VCaP (cell line): ENCODE data around the gene PIK3AP1.

Experiments used
- H3K27ac ChIP-seq: fragments of 450-650 bp; 2 replicates; pipeline ENCODE4 v1.5.1; 2017
- CTCF ChIP-seq: fragments of 450-650 bp; conservative IDR thresholded peaks from 2 replicates; pipeline ENCODE4 v1.5.1; 2017; ENCODE audit warnings: mild to moderate bottlenecking, moderate library complexity

Gene PIK3AP1

DNA sequence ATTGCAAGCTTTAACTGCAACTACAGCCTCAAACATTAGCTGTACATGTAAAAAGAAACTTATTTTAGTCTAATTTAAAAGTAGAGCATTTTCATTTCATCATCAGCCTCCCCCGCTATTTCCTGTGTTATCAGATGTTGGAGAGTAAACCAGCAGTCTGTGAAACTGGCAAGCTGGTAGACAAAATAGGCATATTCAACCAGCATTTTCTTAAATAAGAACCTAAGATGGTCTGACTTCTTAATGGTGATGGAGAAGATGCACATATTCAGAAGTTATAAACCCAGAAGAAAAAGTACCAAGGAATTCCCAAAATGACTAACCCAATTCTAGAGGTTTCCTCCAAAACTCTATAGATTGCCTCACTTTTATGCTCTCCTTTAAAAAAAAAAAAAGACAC lies 24.9 kb downstream of the PIK3AP1 start:
- no peak for TF ChIP-seq CTCF
- H3K27ac ChIP-seq: no peak overlapping the region

DNA sequence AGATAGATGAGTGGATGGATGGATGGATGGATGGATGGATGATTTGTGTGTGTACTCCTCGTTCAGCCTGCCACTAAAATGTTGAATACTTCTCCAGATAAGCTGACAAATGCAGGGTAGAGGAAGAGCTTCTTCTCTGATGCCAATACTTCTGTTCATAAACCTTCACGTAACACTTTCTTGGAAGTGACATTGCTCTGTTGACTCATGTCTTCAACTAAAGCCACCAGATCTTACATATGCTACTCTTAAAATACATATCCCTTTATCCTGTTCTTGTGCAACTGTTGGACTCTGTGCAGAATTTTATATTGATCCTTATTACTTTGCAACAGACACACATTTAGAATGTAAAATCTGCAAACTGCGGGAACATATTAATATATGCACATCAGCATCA lies 26.9 kb downstream of the PIK3AP1 start:
- no peak for TF ChIP-seq CTCF
- no peak overlapping the region for H3K27ac ChIP-seq

DNA sequence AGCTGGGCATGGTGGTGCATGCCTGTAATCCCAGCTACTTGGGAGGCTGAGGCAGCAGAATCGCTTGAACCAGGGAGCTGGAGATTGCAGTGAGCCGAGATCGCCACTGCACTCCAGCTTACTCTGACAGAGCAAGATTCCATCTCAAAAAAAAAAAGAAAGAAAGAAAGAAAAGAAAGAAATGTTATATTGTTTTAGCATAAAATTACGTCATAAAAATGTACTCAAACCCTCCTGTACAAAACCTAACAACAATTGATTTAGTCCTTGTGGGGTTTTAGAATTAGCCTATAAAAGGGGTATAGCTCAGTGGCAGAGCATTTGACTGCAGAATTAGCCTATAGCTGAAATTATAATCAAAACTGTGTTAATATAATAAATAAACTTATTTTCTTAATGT lies 27.9 kb downstream of the PIK3AP1 start:
- no peak for TF ChIP-seq CTCF
- no peak overlapping the region for H3K27ac ChIP-seq

DNA sequence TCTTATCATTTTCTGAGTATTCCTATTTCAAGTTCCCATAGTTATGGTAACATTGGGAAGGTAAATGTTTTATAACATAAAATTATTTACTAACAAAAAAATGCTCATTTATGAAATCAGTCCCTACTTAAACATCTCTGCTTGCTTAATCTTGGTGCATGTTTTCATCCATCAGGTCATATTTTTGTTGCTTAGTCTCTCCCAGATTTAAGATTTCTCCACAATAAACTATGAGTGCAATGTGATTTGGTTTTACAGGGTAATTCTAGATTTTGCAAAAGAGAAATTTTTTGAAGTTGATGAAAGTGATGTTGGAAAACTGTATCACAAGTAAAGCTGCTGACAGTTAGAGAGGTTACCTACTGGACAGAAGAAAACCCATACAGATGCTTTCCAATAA lies 28.6 kb downstream of the PIK3AP1 start:
- H3K27ac ChIP-seq: no peak overlapping the region
- no peak for TF ChIP-seq CTCF

- no peak overlapping the region for H3K27ac ChIP-seq
- no peak for TF ChIP-seq CTCF
Observed at GRCh38 chr10:96690755-96691730, 29.3 kb downstream of the PIK3AP1 start.

DNA sequence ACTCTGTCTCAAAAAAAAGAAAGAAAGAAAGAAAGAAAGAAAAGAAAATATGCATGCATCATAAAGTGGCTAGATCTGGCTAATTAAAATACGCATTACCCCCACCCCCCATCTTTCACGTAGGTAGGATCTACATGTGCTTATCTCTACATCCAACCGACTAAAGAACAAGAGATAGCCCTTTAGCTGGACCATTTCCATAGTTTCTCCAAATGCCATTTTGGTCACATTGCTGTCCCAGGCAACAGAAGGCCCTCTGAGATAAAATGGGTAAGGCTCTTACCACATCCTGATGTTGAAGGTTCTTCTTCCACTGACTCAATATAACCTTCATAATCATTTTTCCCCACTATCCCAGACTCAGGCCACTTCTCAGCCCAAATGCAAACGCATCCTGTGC lies 31.5 kb downstream of the PIK3AP1 start:
- TF ChIP-seq CTCF: no peak
- H3K27ac ChIP-seq: no peak overlapping the region

- no peak overlapping the region for H3K27ac ChIP-seq
- no peak for TF ChIP-seq CTCF
Observed at GRCh38 chr10:96687317-96688012, 32.8 kb downstream of the PIK3AP1 start.
